Panc1 (cell line): ENCODE measurements around the gene GTF2H1. TPM values are rescaled to one million over a fixed set of nuclear protein-coding genes. Genes with fewer than 3 reads are reported as not detected.

Experiments used
- ATAC-seq: fragments of 200-7000 bp; cut with Tn5 transposase; 2 replicates; pipeline ENCODE4 v1.9.1; 2020; ENCODE audit warnings: mild to moderate bottlenecking, moderate library complexity
- BruUV-seq: library from RNA; stranded (reverse); fragments of 400-500 nt; replicated peaks from 2 replicates; lab custom pipeline; 2021; lab: Mats Ljungman, UMichigan
- CTCF ChIA-PET: fragments of 300-600 bp; sonication (Branson Sonifier 250); formaldehyde crosslinking; loops from one replicate; lab custom pipeline; 2022; ENCODE audit warnings: antibody characterized with exemption; lab: Charles Lee
- POLR2A ChIA-PET: fragments of 300-600 bp; sonication (Branson Sonifier 250); formaldehyde crosslinking; loops from one replicate; lab custom pipeline; 2022; ENCODE audit warnings: antibody characterized with exemption; lab: Charles Lee
- DNase-seq: peaks from one replicate; pipeline ENCODE4 v3.0.0-alpha.2; 2010; ENCODE audit warnings: low read depth, low spot score
- H3K27ac ChIP-seq: 2 replicates; pipeline ENCODE4 v1.5.1; 2011; ENCODE audit warnings: mild to moderate bottlenecking, low read length, inconsistent platforms
- H3K27me3 ChIP-seq: fragments of 200-500 bp; sonication (Bioruptor generic); 2 replicates; pipeline ENCODE4 v1.6.0; 2014; ENCODE audit warnings: low read length, inconsistent platforms; ENCODE audit not compliant: control insufficient read depth, insufficient read depth
- H3K36me3 ChIP-seq: fragments of 200-500 bp; sonication (Bioruptor generic); 2 replicates; pipeline ENCODE4 v1.5.1; 2014; ENCODE audit warnings: inconsistent platforms, mild to moderate bottlenecking, low read length, moderate library complexity; ENCODE audit not compliant: control insufficient read depth, insufficient read depth
- H3K4me1 ChIP-seq: 2 replicates; pipeline ENCODE4 v1.5.1; 2011; ENCODE audit warnings: inconsistent platforms, mild to moderate bottlenecking, low read length, moderate library complexity; ENCODE audit not compliant: control insufficient read depth, insufficient read depth
- H3K4me3 ChIP-seq, 2 experiments: 2 replicates each; pipeline ENCODE4 v1.5.1; 2011 to 2012; ENCODE audit warnings: low read depth in 2 of 2, low read length in 2 of 2, mild to moderate bottlenecking in 2 of 2, inconsistent platforms in 1 of 2, moderate library complexity in 1 of 2
- H3K9me3 ChIP-seq: fragments of 200-500 bp; sonication (Bioruptor generic); 2 replicates; pipeline ENCODE4 v1.5.1; 2014; ENCODE audit warnings: low read depth, mild to moderate bottlenecking, inconsistent platforms, low read length, moderate library complexity; ENCODE audit not compliant: control insufficient read depth, insufficient read depth
- POLR2AphosphoS5 ChIP-seq: IDR thresholded peaks from 2 replicates; pipeline ENCODE4 v1.6.1; 2012; ENCODE audit warnings: mild to moderate bottlenecking, low read depth, low read length, moderate library complexity
- SIN3A ChIP-seq: IDR thresholded peaks from 2 replicates; pipeline ENCODE4 v1.6.1; 2012; ENCODE audit warnings: low read depth, mild to moderate bottlenecking, low read length, moderate library complexity, borderline replicate concordance; ENCODE audit not compliant: insufficient read depth
- TCF7L2 ChIP-seq: IDR thresholded peaks from 2 replicates; pipeline ENCODE4 v1.6.1; 2011; ENCODE audit warnings: mild to moderate bottlenecking, low read depth, low read length, inconsistent platforms
- in situ Hi-C: cut with HindIII; loops from 2 replicates; pipeline ENCODE4 v1.10.0; 2016; ENCODE audit warnings: low sequenced_read_pairs, low pct_unique_long_range_greater_than_20kb
- intact Hi-C: fragments of 100-400 bp; cut with micrococcal nuclease; formaldehyde crosslinking; loops from one replicate; pipeline ENCODE4 v1.10.0; 2022; ENCODE audit not compliant: unreplicated experiment
- total RNA-seq: library from RNA; stranded (reverse); gene quantifications from one replicate; pipeline ENCODE4 v1.2.1, GENCODE V29; 2021; ENCODE audit not compliant: unreplicated experiment
- TF ChIP-seq, protein P1 (sequence below): fragments of 450-650 bp; IDR thresholded peaks from 2 replicates; pipeline ENCODE4 v1.5.1; 2017; ENCODE audit warnings: mild to moderate bottlenecking
- TF ChIP-seq, protein P2 (sequence below), 2 experiments: IDR thresholded peaks; 2 replicates each; pipeline ENCODE4 v1.6.1; 2011 to 2012; ENCODE audit warnings: low read depth in 2 of 2, control low read depth in 1 of 2, low read length in 1 of 2, mild to moderate bottlenecking in 1 of 2, moderate library complexity in 1 of 2; ENCODE audit not compliant: insufficient read depth in 1 of 2

The GTF2H1 gene
- total RNA-seq, 1 experiment from 2014 or later, result 60.6 TPM

DNA sequence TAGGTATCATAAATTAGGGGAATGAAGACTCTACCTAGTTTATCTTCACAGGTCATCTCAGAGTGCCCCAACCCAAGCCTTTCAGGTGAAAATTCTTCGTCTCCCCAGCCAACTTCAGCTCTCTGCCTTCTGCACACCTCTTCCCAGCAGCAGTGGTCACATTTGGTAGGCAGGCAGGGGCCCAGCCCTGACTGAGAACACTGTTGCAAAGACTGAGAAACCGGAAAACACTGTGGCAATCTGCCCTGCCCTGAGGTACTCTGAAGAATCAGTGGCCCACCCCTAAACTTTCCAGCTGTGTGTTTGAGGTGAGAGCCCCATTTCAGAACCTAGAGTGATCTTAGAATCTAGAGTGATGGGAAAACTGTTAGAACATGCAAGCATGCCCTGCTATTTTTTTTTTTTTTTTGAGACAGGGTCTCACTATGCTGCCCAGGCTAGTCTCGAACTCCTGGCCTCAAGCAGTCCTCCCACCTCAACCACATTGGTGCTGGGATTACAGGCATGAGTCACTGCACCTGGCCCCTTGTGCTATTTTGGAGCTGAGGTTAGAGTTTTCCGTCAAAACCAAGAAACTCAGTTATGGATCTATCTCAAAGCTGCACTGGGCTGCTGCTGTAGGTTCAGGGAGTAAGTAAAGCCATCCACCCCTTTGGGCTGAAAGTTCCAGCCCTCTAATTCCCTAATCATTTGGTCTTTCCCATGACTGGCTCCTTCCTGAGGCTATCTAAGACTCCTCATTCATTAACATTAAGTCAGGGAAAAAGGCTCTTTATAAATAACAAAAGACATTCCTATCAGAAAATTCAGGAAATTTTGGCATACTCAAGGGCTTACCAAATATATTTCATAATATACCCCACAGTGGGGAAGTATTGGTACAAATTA, 70.3 kb downstream of the GTF2H1 start:
- intact Hi-C loops (no loop called here), in situ Hi-C loops (no loop called here)
- Histone ChIP-seq H3K36me3 (peaks cover 15% of the 10 kb centered on the region), H3K9me3 (no peaks in the 10 kb centered on the region), H3K4me1 (peaks cover 14% of the 10 kb centered on the region), H3K27ac (peak overlapping the region; percentile 99), H3K27me3 (no peaks in the 10 kb centered on the region), H3K4me3 (no peak overlapping the region)
- CTCF ChIA-PET, result interaction anchor here (0.6 kb wide), 1 partner anchor 10 kb away, joined by 3 read pairs; no protein-coding TSS in a partner anchor
- TF ChIP-seq, protein P1, sequence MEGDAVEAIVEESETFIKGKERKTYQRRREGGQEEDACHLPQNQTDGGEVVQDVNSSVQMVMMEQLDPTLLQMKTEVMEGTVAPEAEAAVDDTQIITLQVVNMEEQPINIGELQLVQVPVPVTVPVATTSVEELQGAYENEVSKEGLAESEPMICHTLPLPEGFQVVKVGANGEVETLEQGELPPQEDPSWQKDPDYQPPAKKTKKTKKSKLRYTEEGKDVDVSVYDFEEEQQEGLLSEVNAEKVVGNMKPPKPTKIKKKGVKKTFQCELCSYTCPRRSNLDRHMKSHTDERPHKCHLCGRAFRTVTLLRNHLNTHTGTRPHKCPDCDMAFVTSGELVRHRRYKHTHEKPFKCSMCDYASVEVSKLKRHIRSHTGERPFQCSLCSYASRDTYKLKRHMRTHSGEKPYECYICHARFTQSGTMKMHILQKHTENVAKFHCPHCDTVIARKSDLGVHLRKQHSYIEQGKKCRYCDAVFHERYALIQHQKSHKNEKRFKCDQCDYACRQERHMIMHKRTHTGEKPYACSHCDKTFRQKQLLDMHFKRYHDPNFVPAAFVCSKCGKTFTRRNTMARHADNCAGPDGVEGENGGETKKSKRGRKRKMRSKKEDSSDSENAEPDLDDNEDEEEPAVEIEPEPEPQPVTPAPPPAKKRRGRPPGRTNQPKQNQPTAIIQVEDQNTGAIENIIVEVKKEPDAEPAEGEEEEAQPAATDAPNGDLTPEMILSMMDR, result no peak
- no peak for TF ChIP-seq POLR2AphosphoS5
- TF ChIP-seq TCF7L2, result no peak
- TF ChIP-seq, protein P2, sequence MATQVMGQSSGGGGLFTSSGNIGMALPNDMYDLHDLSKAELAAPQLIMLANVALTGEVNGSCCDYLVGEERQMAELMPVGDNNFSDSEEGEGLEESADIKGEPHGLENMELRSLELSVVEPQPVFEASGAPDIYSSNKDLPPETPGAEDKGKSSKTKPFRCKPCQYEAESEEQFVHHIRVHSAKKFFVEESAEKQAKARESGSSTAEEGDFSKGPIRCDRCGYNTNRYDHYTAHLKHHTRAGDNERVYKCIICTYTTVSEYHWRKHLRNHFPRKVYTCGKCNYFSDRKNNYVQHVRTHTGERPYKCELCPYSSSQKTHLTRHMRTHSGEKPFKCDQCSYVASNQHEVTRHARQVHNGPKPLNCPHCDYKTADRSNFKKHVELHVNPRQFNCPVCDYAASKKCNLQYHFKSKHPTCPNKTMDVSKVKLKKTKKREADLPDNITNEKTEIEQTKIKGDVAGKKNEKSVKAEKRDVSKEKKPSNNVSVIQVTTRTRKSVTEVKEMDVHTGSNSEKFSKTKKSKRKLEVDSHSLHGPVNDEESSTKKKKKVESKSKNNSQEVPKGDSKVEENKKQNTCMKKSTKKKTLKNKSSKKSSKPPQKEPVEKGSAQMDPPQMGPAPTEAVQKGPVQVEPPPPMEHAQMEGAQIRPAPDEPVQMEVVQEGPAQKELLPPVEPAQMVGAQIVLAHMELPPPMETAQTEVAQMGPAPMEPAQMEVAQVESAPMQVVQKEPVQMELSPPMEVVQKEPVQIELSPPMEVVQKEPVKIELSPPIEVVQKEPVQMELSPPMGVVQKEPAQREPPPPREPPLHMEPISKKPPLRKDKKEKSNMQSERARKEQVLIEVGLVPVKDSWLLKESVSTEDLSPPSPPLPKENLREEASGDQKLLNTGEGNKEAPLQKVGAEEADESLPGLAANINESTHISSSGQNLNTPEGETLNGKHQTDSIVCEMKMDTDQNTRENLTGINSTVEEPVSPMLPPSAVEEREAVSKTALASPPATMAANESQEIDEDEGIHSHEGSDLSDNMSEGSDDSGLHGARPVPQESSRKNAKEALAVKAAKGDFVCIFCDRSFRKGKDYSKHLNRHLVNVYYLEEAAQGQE (IDR thresholded peaks at IDR 0.05; ENCODE audit: insufficient read depth in 1 of 2, low read depth in 2 of 2, low read length in 1 of 2), result no peak
- no peak for TF ChIP-seq SIN3A
- no TSS peak for BruUV-seq
- DNase-seq, result no peak
- POLR2A ChIA-PET, result interaction anchor here (0.7 kb wide), 1 partner anchor 141 kb away, joined by 3 read pairs; no protein-coding TSS in a partner anchor
- no peak for ATAC-seq

DNA sequence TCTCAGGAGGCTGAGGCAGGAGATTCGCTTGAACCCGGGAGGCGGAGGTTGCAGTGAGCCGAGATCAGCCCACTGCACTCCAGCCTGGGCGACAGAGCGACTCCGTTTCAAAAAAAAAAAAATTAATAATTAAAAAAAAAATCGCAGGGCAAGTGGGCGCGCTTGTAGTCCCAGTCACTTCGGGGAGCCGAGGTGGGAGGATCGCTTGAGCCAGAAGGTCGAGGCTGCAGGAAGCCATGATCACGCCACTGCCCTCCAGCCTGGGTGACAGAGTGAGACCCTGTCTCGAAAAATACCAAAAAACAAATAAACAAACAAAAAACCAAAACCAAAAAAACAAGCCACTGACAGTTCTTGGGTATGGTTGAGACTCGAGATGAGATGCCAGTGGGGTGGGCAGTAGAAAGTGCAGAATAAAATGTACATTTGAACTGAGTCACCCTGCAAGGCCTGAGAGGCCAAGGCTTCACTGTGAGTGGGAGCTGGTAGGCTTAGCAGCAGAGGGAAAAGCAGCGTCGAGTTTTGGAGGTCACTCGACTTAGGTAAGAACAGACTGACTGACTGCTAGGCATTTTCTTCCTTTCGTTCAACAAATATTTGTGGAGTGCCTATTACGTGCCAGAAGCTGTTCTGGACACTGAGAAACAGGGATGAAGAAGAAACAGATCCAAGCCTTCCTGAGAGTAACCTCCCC, 71.4 kb downstream of the GTF2H1 start:
- Histone ChIP-seq H3K36me3 (peaks cover 22% of the 10 kb centered on the region), H3K9me3 (no peaks in the 10 kb centered on the region), H3K4me1 (peaks cover 18% of the 10 kb centered on the region), H3K27ac (peak overlapping the region; percentile 99), H3K27me3 (no peaks in the 10 kb centered on the region), H3K4me3 (peak overlapping the region; percentile 91 to 100)
- DNase-seq (no peak), ATAC-seq (peak; percentile 10)
- ChIA-PET CTCF (no interaction called here), POLR2A (interaction anchor here (0.6 to 2.2 kb wide), 7 partner anchors 10 to 1268 kb away, joined by 3 to 18 read pairs (median 4); no protein-coding TSS in a partner anchor)
- in situ Hi-C loops, result no loop called here
- BruUV-seq, result TSS peak; percentile 98
- TF ChIP-seq TCF7L2, result no peak
- no peak for TF ChIP-seq POLR2AphosphoS5
- TF ChIP-seq, protein P2 (IDR thresholded peaks at IDR 0.05; ENCODE audit: insufficient read depth in 1 of 2, low read depth in 2 of 2, low read length in 1 of 2), result no peak
- no peak for TF ChIP-seq SIN3A
- TF ChIP-seq, protein P1, result no peak
- intact Hi-C loops, result no loop called here
